ENCODE results near the gene CNGA3.

Gene CNGA3

GRCh38 chr2:98438190-98439133 lies 92.2 kb downstream of the CNGA3 start:
- no peak for DNase-seq (ENCODE audit: low read depth in 3 of 3, low spot score in 1 of 3)

GRCh38 chr2:98441706-98442450 lies 95.6 kb downstream of the CNGA3 start:
- no peak for DNase-seq (ENCODE audit: low read depth in 3 of 3, low spot score in 1 of 3)

- DNase-seq (ENCODE audit: low read depth in 3 of 3, low spot score in 1 of 3): no peak
Observed at GRCh38 chr2:98442488-98442887, 96.2 kb downstream of the CNGA3 start.

- peak; percentile 56 to 77 (median 73) for DNase-seq (ENCODE audit: low read depth in 3 of 3, low spot score in 1 of 3)
Observed at GRCh38 chr2:98444436-98445176, 98.3 kb downstream of the CNGA3 start, which contains the start of gene INPP4A. Gene INPP4A, plus strand, starts transcription at chr2:98444858. Its CDS starts 75,191 bp downstream, at chr2:98520049.

- DNase-seq (ENCODE audit: low read depth in 3 of 3, low spot score in 1 of 3): no peak
Observed at GRCh38 chr2:98445177-98445682, 99.0 kb downstream of the CNGA3 start.

GRCh38 chr2:98445683-98446581 lies 99.7 kb downstream of the CNGA3 start:
- DNase-seq (ENCODE audit: low read depth in 3 of 3, low spot score in 1 of 3): no peak

GRCh38 chr2:98446850-98447249 lies 100.6 kb downstream of the CNGA3 start:
- DNase-seq (ENCODE audit: low read depth in 3 of 3, low spot score in 1 of 3): no peak
